RKO (cell line): Measurements from ENCODE around the gene TNNT1.
"Not testable (repeated sequence)": the region's sequence is repeated elsewhere in the genome, so short reads cannot be mapped to it uniquely, and the experiment has no call there.

Experiments
- DNase-seq: peaks from one replicate; pipeline ENCODE4 v3.0.0-alpha.2; 2016; ENCODE audit warnings: low spot score

Gene TNNT1

GRCh38 chr19:55169136-55169535 is 20.1 kb upstream of the TNNT1 start:
- DNase-seq: no peak

DNA sequence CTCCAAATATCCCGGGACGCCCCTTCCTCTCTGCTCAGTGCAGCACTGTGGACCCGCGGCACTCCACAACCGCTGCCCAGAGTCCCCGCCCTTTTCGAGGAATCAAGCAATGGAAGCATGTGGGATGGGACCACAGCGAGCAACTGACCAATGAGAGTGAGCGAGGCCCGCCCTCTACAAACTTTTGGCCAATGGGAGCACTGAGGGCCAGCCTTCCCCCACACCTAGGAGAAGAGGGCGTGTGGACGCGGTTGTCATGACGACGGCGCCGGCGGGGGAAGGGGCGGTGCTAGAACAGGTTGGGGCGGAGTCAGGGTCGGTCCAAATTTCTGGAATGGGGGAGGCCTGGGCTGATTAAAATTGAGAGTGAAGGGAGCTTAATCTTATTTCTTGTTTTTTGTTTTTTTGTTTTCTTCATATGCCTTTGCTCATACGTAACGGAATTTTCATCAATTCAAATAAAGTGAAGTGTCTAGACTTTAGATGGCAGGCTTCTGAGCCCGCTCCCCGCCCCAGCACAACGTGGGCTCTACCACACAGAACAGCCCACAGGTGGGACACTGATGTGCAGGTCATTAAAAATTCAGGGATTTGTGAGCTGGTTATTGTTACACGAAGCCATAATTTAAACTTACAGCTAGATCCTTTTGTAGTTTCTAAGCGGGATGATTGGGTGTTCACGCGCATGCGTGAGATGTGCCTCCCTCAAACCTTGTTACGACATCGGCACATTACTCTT is 17.7 kb upstream of the TNNT1 start, which contains the start of gene DNAAF3:
Gene DNAAF3, minus strand, starts transcription at position 84 of the 739 bp plus-strand sequence. CDS start 200 bp downstream, outside the sequence.
- peak; percentile 98 for DNase-seq

- DNase-seq: peak; percentile 94
Observed at GRCh38 chr19:55165952-55166529, 17.0 kb upstream of the TNNT1 start.

DNA sequence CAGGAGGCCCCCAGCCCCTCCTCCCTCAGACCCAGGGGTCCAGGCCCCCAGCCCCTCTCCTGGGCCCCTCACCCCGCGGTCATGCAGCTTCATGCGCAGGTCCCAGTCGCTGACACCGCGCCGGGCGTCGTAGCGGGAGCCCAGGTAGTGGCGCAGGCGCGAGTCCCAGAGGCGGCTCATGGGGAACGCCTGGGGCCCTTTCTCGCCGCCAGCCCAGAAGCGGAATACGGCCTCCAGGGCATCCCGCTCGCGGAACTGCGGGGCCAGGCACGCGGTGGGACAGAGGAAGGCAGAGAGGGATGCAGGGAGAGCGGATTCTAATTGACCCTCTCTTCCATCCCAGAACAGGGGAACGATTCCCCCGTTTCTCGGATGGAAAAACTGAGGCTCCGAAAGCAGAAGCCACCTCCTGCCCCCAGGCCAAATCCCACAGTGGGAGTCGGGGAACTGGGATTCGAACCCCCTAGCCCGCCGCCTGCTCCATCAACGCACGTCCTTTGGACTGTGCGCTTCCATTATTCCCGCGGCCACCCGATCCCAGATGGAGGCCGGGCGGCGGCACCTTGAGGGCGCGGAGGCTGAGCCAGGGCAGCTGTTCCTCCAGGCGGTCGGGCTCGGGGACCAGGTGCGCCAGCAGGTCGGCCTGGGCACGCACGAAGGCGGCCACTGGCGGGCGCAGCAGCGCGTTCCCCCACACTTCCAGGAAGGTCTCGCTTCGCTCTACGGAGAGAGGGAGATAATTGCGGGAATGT is 12.7 kb upstream of the TNNT1 start:
- no peak for DNase-seq

DNA sequence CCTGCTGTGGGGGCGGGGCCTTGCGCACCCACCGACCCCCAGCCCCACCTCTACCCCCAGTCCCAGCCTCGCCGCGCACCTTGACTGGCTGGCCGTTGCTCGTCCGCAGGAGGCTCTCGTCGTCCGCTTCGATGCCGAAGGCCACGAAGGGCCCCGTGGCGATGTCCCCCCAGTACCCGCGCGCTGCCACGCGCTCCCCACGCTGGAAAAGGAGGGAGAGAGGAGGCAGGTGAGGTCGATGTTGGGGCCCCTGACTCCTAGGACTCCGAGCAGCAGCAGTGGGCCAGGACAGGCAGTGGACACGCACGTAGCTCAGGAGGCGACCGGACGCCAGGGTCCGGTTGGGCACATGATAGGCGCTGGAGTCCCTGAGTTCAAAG is 12.0 kb upstream of the TNNT1 start:
- DNase-seq: no peak

DNA sequence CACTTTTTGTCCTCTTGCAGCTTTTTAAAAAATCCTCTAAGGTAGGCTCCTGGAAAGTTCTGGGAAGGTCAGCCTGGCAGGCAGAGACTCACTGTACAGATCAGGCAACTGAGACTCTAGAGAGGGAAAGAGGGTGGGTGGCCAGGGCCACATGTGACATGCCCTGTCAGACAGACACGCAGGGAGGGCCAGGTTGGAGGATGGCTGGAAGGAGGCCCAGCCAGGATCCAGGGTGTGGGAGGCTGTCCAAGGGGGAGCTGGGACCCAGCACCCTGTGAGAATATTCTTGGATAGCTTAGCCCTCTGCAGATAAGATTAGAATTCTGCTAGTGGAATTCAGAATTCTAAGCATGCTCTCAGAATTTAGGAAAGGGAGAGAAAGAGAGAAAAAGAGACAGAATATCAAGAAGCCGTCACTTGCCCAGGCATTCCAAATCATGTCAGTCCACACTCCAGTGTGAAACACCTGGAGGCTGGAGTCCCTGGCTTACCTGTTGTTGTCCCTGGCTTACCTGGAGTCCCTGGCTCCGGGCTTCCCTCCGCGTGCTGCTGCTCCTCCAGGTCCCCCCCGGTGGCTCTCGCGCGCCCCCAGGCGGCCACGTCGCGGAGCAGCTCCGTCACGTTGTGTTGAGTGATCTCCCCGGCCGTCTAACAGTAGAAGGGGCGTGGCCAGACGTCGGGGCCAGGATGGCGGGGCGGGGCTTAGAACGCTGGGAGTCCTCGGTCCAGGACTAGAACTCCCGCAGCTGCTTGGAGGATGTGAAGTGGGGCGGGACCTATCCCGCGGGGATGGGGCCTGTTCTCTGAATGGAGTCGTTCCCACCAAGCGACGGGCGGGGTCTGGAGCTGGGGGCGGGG is 11.4 kb upstream of the TNNT1 start:
- DNase-seq: peak; percentile 92

DNA sequence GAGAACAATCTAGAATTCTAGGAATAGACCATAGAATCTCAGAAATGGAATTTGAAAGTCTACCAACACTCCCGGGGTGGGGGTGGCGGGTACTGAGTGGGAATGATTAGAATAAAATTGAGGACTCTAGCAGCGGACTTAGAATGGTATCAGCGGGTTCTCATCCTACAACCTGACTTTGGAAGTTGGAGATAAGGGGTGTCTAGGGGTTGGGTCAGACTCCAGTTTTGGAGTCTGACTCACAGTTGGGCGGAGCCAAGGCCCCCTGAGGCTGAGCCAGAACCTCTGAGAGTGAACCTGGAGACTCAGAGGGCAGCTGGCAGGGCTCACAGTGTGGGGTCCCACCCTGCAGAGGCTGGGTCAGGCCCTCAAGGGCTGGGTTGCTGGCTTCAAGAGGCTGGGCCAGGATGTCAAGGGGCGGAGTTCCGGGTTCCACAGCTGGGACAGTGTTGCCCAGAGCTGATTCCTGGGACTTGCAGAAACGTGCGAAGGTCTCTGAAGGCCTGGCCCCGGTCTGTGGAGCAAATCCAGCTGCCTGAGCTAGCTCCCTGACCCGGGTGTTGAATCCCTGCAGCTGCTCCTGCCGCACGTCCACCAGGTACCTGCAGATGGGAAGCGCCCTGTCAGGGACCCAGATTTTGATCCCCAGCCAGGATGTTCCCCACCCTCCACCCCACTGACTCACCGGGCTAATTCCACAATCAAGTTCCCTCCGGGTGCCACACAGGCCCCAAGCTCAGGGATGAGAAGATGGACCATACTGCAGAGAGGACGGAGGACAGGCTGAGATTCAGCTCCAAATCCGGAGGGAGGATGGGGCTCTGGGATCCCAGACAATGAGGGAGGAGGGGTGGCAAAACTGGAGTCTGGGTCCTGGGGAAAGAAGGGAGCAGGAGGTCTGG is 10.1 kb upstream of the TNNT1 start:
- DNase-seq: peak; percentile 78

- DNase-seq: no peak
Observed at GRCh38 chr19:55158423-55158822, 9.4 kb upstream of the TNNT1 start.

GRCh38 chr19:55157064-55157908 is 8.3 kb upstream of the TNNT1 start, which contains the start of gene TNNI3:
TNNI3 (minus strand) TSS chr19:55157732; CDS start chr19:55157589, 143 bp downstream.
- DNase-seq: no peak

GRCh38 chr19:55156202-55157063 is 7.4 kb upstream of the TNNT1 start:
- peak; percentile 71 for DNase-seq

DNA sequence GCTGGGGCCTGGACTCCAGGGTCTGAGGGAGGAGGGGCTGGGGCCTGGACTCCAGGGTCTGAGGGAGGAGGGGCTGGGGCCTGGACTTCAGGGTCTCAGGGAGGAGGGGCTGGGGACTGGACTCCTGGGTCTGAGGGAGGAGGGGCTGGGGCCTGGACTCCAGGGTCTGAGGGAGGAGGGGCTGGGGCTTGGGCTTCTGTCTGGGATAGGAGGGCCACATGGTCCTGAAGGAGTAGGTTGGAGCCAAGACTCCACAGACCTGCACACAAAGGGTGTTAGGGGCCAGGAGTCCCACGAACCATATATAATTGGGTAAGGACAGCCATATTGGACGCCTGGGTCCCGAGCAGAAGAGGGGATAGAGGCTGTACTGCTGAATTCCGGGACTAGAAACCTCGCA is 6.8 kb upstream of the TNNT1 start:
- not testable (repeated sequence) for DNase-seq

DNA sequence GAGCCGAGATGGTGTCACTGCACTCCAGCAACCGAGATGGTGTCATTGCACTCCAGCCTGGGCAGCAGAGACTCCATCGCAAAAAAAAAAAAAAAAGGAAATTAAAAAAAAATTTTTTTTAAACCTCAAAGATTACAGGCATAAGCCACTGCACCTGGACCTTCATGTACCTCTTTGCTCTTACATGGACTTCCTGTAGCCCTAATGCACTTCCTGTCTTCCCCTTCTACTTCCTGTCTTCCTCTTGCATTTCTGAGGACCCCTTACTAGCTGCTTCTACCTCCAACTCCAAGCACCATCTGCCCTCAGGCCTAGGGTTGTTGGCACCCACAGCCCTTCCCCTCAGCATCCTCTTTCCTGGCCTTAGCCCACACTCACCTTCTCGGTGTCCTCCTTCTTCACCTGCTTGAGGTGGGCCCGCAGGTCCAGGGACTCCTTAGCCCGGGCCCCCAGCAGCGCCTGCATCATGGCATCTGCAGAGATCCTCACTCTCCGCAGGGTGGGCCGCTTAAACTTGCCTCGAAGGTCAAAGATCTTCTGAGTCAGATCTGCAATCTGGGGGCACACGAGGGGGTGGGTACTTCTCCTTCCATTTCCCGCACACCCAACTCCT is 4.8 kb upstream of the TNNT1 start:
- no peak for DNase-seq

DNA sequence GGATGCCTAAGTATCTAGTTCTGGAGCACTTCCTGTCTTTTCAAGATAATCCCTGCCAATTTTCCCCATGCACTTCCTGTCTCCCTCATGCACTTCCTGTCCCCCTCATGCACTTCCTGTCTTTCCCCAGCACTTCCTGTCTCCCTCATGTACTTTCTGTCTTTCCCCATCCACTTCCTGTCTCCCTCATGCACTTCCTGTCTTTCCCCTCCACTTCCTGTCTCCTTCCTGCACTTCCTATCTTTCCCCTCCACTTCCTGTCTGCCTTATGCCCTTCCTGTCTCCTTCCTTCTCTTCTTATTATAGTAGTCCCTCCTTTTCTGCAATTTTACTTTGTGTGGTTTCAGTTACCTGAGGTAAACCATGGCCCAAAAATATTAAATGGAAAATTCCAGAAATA is 3.0 kb upstream of the TNNT1 start:
- DNase-seq: peak; percentile 83

DNA sequence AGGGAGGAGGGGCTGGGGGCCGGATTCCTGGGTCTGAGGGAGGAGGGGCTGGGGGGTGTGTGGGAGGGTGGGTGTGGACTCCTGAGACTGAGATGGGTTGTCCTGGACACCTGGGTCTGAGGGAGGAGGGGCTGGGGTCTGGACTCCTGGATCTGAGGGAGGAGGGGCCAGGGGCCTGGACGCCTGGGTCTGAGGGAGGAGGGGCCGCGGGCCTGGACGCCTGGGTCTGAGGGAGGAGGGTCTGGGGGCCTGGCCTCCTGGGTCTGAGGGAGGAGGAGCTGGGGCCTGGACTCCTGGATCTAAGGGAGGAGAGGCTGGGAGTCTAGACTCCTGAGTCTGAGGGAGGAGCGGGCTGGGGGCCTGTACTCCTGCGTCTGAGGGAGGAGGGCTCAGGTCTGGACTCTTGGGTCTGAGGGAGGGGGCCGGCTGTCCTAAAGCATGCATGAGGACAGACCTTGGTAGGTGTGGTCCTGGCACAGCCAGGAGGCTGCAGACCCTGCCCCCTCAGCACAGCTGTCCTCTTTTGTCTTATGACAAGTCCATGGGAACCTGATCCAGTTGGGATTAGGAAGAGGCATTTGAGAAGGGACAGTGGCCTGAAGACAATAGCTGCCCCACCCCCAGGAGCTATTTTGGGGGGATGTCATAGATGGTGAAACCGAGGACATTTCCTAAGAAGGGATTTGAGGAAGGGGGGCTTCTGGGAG is 1.3 kb downstream of the TNNT1 start:
- DNase-seq: no peak

DNA sequence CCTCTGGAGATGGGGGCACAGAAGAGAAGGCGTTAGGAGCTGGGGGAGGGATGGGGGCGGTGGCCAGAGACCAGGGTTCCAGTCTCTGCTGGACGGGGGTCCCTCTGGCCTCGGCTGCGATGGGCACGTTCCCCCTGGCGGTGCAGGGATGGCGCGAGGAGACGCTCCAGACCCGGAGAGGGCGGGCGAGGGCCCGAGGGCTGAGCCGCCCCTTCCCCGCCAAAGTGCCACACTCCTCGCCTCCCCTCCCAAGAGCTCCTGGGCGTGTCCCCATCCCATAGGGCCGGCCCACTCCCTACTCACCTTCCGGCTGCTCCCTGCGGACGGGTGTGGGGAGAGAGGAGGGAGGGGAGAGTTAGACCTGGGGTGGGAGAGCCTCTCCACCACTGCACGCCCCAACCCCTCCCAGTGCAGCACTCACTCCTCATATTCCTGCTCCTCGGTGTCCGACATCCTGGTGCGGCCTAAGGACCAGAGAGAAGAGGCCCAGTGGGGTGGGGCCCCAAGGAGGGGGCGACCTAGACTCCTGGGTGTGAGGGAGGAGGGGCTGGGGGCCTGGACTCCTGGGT is 2.2 kb downstream of the TNNT1 start:
- peak; percentile 78 for DNase-seq

DNA sequence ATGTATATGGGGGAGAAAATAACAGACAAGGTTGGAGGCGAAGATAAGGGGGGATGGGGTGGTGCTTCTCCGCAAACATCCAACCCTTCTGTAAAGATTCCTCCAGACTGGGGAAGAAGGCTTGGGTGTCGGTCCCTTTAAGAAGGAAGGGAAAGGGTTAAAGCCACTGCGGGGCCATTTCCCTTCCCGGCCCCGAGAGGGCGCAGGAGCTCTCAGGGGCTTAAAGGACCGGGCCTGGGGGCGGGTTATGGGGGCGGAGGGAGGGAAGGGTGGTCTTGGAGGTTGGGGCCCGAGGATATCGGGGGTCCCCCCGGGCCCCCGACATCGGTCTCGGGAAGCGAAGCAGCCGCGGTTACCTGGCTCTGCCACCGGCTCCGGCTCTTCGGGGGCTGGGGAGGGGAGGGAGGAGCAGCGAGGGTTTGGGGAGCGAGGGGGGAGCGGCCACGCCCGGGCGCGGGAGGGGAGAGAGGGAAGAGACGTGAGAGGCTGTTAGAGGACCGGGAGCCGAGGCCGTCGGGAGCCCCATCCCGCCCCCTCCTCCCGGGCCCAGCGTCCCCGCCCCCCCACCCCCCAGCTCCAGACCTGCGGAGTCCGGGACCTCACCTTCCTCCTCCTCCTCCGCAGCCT is 2.8 kb downstream of the TNNT1 start:
- peak; percentile 78 for DNase-seq

DNA sequence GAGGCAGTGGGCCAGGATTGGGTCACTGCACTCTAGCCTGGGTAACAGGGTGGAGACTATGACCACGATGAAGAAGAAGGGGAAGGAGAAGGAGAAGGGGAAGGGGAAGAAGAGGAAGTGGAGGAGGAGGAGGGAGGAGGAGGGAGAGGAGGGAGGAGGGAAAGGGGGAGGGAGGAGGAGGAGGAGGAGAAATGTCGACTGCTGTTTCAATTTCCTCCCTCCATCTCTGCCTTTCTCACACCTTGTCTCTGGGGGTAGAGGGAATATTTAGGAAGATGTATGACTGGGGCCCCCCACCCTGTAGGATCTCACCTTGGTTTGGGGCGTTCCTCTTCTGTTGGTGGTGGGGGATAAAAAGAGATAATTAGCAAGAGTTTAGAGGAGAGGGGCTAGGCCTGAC is 3.8 kb downstream of the TNNT1 start:
- DNase-seq: no peak
